ENCODE results near the gene RAVER1. TPM values are rescaled to one million over a fixed set of nuclear protein-coding genes. Genes with fewer than 3 reads are reported as not detected.

RAVER1 gene
- total and polyA plus RNA-seq, 2 of the 8 experiments (the other 6 are each of a cell fraction or from before 2014, with no cell fraction given): 5.7 to 70.5 TPM

DNA sequence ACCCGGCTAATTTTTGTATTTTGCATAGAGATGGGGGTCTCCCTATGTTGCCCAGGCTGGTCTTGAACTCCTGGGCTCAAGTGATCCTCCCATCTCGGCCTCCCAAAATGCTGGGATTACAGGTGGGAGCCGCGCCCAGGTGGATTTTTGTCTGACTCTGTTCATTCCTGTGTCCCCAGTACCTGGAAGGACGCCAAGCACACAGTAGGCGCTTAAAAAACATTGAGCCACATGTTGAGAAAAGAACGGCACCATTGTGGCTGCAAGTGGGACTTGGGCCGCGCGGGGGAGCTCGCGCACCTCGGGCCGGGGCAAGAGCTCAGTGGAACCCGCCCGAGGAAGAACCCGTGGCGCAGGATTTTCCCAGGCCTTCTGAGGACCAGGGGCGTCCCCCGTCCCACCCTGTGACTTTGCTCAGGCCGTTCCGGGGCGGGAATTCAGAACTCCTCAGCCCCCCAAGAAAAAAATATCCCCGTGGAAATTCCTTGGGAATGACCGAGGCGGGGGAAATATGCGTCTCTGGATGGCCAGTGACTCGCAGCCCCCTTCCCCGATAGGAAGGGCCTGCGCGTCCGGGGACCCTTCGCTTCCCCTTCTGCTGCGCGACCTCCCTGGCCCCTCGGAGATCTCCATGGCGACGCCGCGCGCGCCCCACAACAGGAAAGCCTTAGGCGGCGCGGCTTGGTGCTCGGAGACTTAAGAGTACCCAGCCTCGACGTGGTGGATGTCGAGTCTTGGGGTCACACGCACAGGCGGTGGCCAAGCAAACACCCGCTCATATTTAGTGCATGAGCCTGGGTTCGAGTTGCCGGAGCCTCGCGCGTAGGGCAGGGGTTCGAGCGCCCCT is 63.8 kb downstream of the RAVER1 start:
- Histone ChIP-seq H3K18ac (ENCODE audit: extremely low read depth, low read length) (peak overlapping the region; percentile 32; the same call in 1 of the 2 replicates), H3K4ac (replicated peaks; ENCODE audit: insufficient read length, low read depth, low read length) (peak overlapping the region; percentile 33), H3K4me3 (ENCODE audit: extremely low read depth in 1 of 4, insufficient read depth in 2 of 4, low read depth in 3 of 4, low read length in 4 of 4) (peak overlapping the region; percentile 30 to 59 (median 38); a peak in 5 of 8 replicates), H4K20me1 (replicated peaks in 1 of 2; ENCODE audit: control insufficient read depth in 1 of 2, insufficient read depth in 2 of 2, low read length in 2 of 2) (no peaks in the 10 kb centered on the region), H3K27ac (ENCODE audit: low read depth, low read length) (no peak overlapping the region), H3K79me2 (ENCODE audit: control insufficient read depth in 1 of 2, insufficient read depth in 2 of 2, low read length in 2 of 2) (no peaks in the 10 kb centered on the region), H2AFZ (ENCODE audit: low read length) (no peak overlapping the region), H3K36me3 (ENCODE audit: control insufficient read depth in 2 of 4, insufficient read depth in 4 of 4, low read length in 3 of 4) (no peaks in the 10 kb centered on the region), H2BK5ac (ENCODE audit: low read depth, low read length) (no peak overlapping the region), H3K56ac (replicated peaks; ENCODE audit: insufficient read length, low read depth, low read length) (no peak overlapping the region), H3K14ac (ENCODE audit: insufficient read length) (no peak overlapping the region), H3K9ac (replicated peaks in 1 of 4; ENCODE audit: extremely low read depth in 1 of 4, low read depth in 3 of 4, low read length in 3 of 4) (no peak overlapping the region; a peak in 1 of 7 replicates), H4K8ac (ENCODE audit: extremely low read depth, insufficient read depth, low read length) (peak overlapping the region; percentile 80; the same call in 1 of the 2 replicates), H2BK20ac (ENCODE audit: low read length) (no peak overlapping the region), H4K91ac (replicated peaks; ENCODE audit: insufficient read length, low read length) (peak overlapping the region; percentile 42), H3K23me2 (ENCODE audit: low read depth, low read length) (peaks cover 11% of the 10 kb centered on the region; the same call in 1 of the 2 replicates), H3K4me1 (replicated peaks in 1 of 4; ENCODE audit: control insufficient read depth in 3 of 4, insufficient read depth in 4 of 4, low read length in 3 of 4) (peaks cover 0 to 8% (median 5%) of the 10 kb centered on the region in 4 experiments; a peak in 5 of 7 replicates), H2BK12ac (ENCODE audit: low read depth, low read length) (peak overlapping the region; percentile 43; the same call in 1 of the 2 replicates), H3K9me3 (ENCODE audit: insufficient read depth in 2 of 2, low read depth in 1 of 2, low read length in 1 of 2) (no peaks in the 10 kb centered on the region), H2BK15ac (ENCODE audit: low read length) (0 out of 2 replicates have a peak overlapping the region, but pooled peaks have one; percentile 8), H2BK120ac (replicated peaks; ENCODE audit: low read depth, low read length) (no peak overlapping the region), H2AK5ac (ENCODE audit: low read depth, low read length) (no peak overlapping the region), H3K27me3 (replicated peaks in 1 of 4; ENCODE audit: control insufficient read depth in 3 of 4, extremely low read depth in 1 of 4, insufficient read depth in 3 of 4, low read length in 3 of 4) (peaks cover 9 to 25% (median 23%) of the 10 kb centered on the region in 4 experiments), H3K23ac (ENCODE audit: insufficient read length) (no peak overlapping the region), H3K79me1 (ENCODE audit: low read depth, low read length) (no peaks in the 10 kb centered on the region), H3K4me2 (ENCODE audit: insufficient read depth in 1 of 2, low read depth in 2 of 2, low read length in 2 of 2) (peak overlapping the region; percentile 70 to 75), H4K5ac (ENCODE audit: insufficient read length, low read depth, low read length) (no peak overlapping the region)
- no peak for FAIRE-seq
- 12% methylated on average over 57 of the region's 59 CpGs; no CpG with 5 or more reads in 1 of the 2 experiments for WGBS, 2 experiments (ENCODE audit: extremely low coverage in 1 of 2, insufficient coverage in 1 of 2, insufficient read length in 1 of 2, insufficient replicate concordance in 2 of 2, low coverage in 1 of 2, low lambda C conversion rate in 2 of 2, missing lambda C conversion rate in 1 of 2)
- peak in 1 of 2 experiments; percentile 99 for DNase-seq (ENCODE audit: low read depth in 1 of 2, low spot score in 2 of 2)
- CTCF ChIA-PET (ENCODE audit: partially characterized antibody): interaction anchor here (0.6 to 9.4 kb wide), 24 partner anchors 9 to 146 kb away, joined by 3 to 122 read pairs (median 4); partner anchors contain the start of genes ICAM4 and ICAM5
- POLR2A ChIA-PET (ENCODE audit: partially characterized antibody): interaction anchor here (0.8 to 3.3 kb wide), 11 partner anchors 10 to 152 kb away, joined by 3 to 28 read pairs (median 12); partner anchors contain the start of genes ICAM4, ICAM5 and RAVER1
- TF ChIP-seq CREB1 (IDR thresholded peaks at IDR 0.05) (no peak), ASH2L (IDR thresholded peaks at IDR 0.05; ENCODE audit: low read length) (no peak), BACH1 (IDR thresholded peaks at IDR 0.05; ENCODE audit: low read length) (peak; percentile 71; the same call in 1 of the 2 replicates)

Measured in H1 (cell line).